Activated T-helper 1 cell treated with anti-CD3 and anti-CD28 coated beads, Interleukin-12 subunit alpha, Interleukin-12 subunit beta, Interleukin-2, Interleukin-4 antibody, amounts not matched to agents 30 ng/mL and 10 ng/mL and 1 ng/mL, durations not matched to agents 14 hours and 24 hours and 36 hours (primary cell): ENCODE measurements around the gene SMIM44. TPM values are rescaled to one million over a fixed set of nuclear protein-coding genes. Genes with fewer than 3 reads are reported as not detected.

Source experiments
- DNase-seq: peaks from one replicate; pipeline ENCODE4 v3.0.0; 2021; ENCODE audit warnings: low spot score
- H3K27ac Mint-ChIP-seq: one replicate; pipeline ENCODE4 v1.8.0; 2021; ENCODE audit warnings: mild to moderate bottlenecking, mixed read lengths
- H3K27me3 Mint-ChIP-seq: one replicate; pipeline ENCODE4 v1.8.0; 2022; ENCODE audit warnings: mild to moderate bottlenecking, moderate library complexity, mixed read lengths; ENCODE audit not compliant: insufficient read depth
- H3K36me3 Mint-ChIP-seq: one replicate; pipeline ENCODE4 v1.8.0; 2021; ENCODE audit warnings: low read depth, mixed read lengths
- H3K4me1 Mint-ChIP-seq: one replicate; pipeline ENCODE4 v1.8.0; 2021; ENCODE audit warnings: low read depth, mixed read lengths
- H3K4me3 Mint-ChIP-seq: one replicate; pipeline ENCODE4 v1.8.0; 2021; ENCODE audit warnings: mild to moderate bottlenecking, moderate library complexity, mixed read lengths
- H3K9me3 Mint-ChIP-seq: one replicate; pipeline ENCODE4 v1.8.0; 2021; ENCODE audit warnings: mixed read lengths
- intact Hi-C: fragments of 100-400 bp; cut with micrococcal nuclease; formaldehyde crosslinking; loops from one replicate; pipeline ENCODE4 v1.15.1; 2024
- total RNA-seq: library from RNA; stranded (reverse); gene quantifications from 2 replicates; pipeline ENCODE4 v1.2.3, GENCODE V29; 2022

SMIM44 gene
- total RNA-seq, 1 donor from 2014 or later, result not detected

- H3K27ac Mint-ChIP-seq, result no peak overlapping the region
- H3K36me3 Mint-ChIP-seq, result no peaks in the 10 kb centered on the region
- H3K4me1 Mint-ChIP-seq, result peaks cover 6% of the 10 kb centered on the region
- DNase-seq, result peak; percentile 32
- no peak overlapping the region for H3K4me3 Mint-ChIP-seq
- no peaks in the 10 kb centered on the region for H3K9me3 Mint-ChIP-seq
- peaks cover 2% of the 10 kb centered on the region for H3K27me3 Mint-ChIP-seq
- intact Hi-C loops, result loop anchor here (1.0 kb wide), 1 partner anchor 113 kb away; no protein-coding TSS in a partner anchor
Observed at GRCh38 chr19:3440082-3440481, 43.2 kb downstream of the SMIM44 start.

GRCh38 chr19:3434630-3435553 is 48.3 kb downstream of the SMIM44 start:
- Mint-ChIP-seq H3K36me3 (no peaks in the 10 kb centered on the region), H3K4me1 (peaks cover 6% of the 10 kb centered on the region), H3K9me3 (no peaks in the 10 kb centered on the region), H3K27ac (peak overlapping the region; percentile 97), H3K4me3 (peak overlapping the region; percentile 95), H3K27me3 (peaks cover 5% of the 10 kb centered on the region)
- intact Hi-C loops, result loop anchor here (1.0 to 5.0 kb wide), 7 partner anchors 66 to 1008 kb away; partner anchors contain the start of genes DOHH, MRPL54, NCLN and TIMM13
- peak; percentile 95 for DNase-seq

- intact Hi-C loops, result loop anchor here (2.0 kb wide), 3 partner anchors 67 to 329 kb away; partner anchors contain the start of genes DOHH and MRPL54
- H3K4me3 Mint-ChIP-seq, result peak overlapping the region; percentile 95
- H3K27ac Mint-ChIP-seq, result peak overlapping the region; percentile 97
- peaks cover 6% of the 10 kb centered on the region for H3K4me1 Mint-ChIP-seq
- H3K9me3 Mint-ChIP-seq, result no peaks in the 10 kb centered on the region
- DNase-seq, result no peak
- H3K36me3 Mint-ChIP-seq, result no peaks in the 10 kb centered on the region
- H3K27me3 Mint-ChIP-seq, result peaks cover 5% of the 10 kb centered on the region
Observed at GRCh38 chr19:3433805-3434540, 49.3 kb downstream of the SMIM44 start.

GRCh38 chr19:3433313-3433712 is 49.9 kb downstream of the SMIM44 start:
- Mint-ChIP-seq H3K27me3 (peaks cover 5% of the 10 kb centered on the region), H3K4me1 (peaks cover 6% of the 10 kb centered on the region), H3K4me3 (no peak overlapping the region), H3K27ac (no peak overlapping the region), H3K36me3 (no peaks in the 10 kb centered on the region), H3K9me3 (no peaks in the 10 kb centered on the region)
- DNase-seq, result no peak
- intact Hi-C loops, result no loop called here

Other genes starting within 250 kb of the SMIM44 start
- 16.8 and 18.7 TPM in 2 replicates for gene NFIC, start 116.9 kb downstream of the SMIM44 start, total RNA-seq
- not detected in 2 replicates for gene SMIM24, start 2.9 kb downstream of the SMIM44 start, total RNA-seq
- gene DOHH, start 17.2 kb upstream of the SMIM44 start, total RNA-seq, result 20.6 and 21.6 TPM in 2 replicates
- gene FZR1, start 22.9 kb upstream of the SMIM44 start, total RNA-seq, result 41.1 and 45.3 TPM in 2 replicates
- 1.4 and 1.7 TPM in 2 replicates for gene TEKTIP1, start 55.7 kb upstream of the SMIM44 start, total RNA-seq
- 126 and 136 TPM in 2 replicates for gene MFSD12, start 74.1 kb upstream of the SMIM44 start, total RNA-seq
- gene HMG20B, start 89.5 kb upstream of the SMIM44 start, total RNA-seq, result 56.4 and 63.0 TPM in 2 replicates
- 0.31 and 0.39 TPM in 2 replicates for gene GIPC3, start 102.0 kb upstream of the SMIM44 start, total RNA-seq
- 0.47 and 1.0 TPM in 2 replicates for gene TBXA2R, start 123.4 kb upstream of the SMIM44 start, total RNA-seq
- gene CACTIN, start 143.3 kb upstream of the SMIM44 start, total RNA-seq, result 37.2 and 40.8 TPM in 2 replicates
- gene PIP5K1C, start 217.0 kb upstream of the SMIM44 start, total RNA-seq, result 24.5 and 28.0 TPM in 2 replicates
- gene TJP3, start 224.9 kb upstream of the SMIM44 start, total RNA-seq, result 0.08 TPM in 1 of 2 replicates, not detected in the other